Heart left ventricle (tissue), 16 donors: ENCODE data around the gene TMTC2. TPM values are rescaled to one million over a fixed set of nuclear protein-coding genes. Genes with fewer than 3 reads are reported as not detected.
A peak's percentile ranks its signal among the peaks of the same experiment; 100 is the strongest.

Source experiments
- ATAC-seq, 4 donors: fragments of 200-7000 bp; cut with Tn5 transposase; one replicate each; pipeline ENCODE4 v1.9.1; 2020 to 2022; ENCODE audit warnings: moderate library complexity in 4 of 4, mild to moderate bottlenecking in 3 of 4, moderate number of reproducible peaks in 1 of 4
- DNase-seq, 5 donors: peaks; one replicate each; pipeline ENCODE4 v3.0.0-alpha.2; 2020
- H3K27ac ChIP-seq, 12 donors: fragments of 200-600 bp; sonication (generic) in 4 of 12; one replicate each; pipeline versions ENCODE4 v1.5.0 to v1.8.0; 2016 to 2022; ENCODE audit warnings: mild to moderate bottlenecking in 2 of 12
- H3K27me3 ChIP-seq, 9 donors: fragments of 200-600 bp; sonication (generic) in 2 of 9; one replicate each; pipeline versions ENCODE4 v1.5.1 to v1.8.0; 2016 to 2022; ENCODE audit warnings: mild to moderate bottlenecking in 3 of 9
- H3K36me3 ChIP-seq, 9 donors: fragments of 200-600 bp; sonication (generic) in 2 of 9; one replicate each; pipeline versions ENCODE4 v1.5.0 to v1.8.0; 2018 to 2022; ENCODE audit warnings: mild to moderate bottlenecking in 2 of 9
- H3K4me1 ChIP-seq, 12 donors: fragments of 200-600 bp; sonication (generic) in 4 of 12; one replicate each; pipeline versions ENCODE4 v1.5.0 to v1.8.0; 2016 to 2022; ENCODE audit warnings: mild to moderate bottlenecking in 3 of 12
- H3K4me3 ChIP-seq, 12 donors: fragments of 200-600 bp; sonication (generic) in 4 of 12; one replicate each; pipeline versions ENCODE4 v1.5.0 to v1.8.0; 2017 to 2022; ENCODE audit warnings: mild to moderate bottlenecking in 9 of 12, moderate library complexity in 4 of 12
- H3K9me3 ChIP-seq, 12 donors: fragments of 200-600 bp; sonication (generic) in 4 of 12; one replicate each; pipeline versions ENCODE4 v1.5.0 to v1.8.0; 2016 to 2022; ENCODE audit warnings: mild to moderate bottlenecking in 1 of 12
- POLR2A ChIP-seq, 2 donors: fragments of 450-650 bp; IDR thresholded peaks; one replicate each; pipeline ENCODE4 v1.6.1; 2017; ENCODE audit warnings: antibody characterized with exemption in 2 of 2, mild to moderate bottlenecking in 2 of 2, moderate library complexity in 2 of 2
- WGBS, 4 donors: extraction: QIAGEN DNeasy Blood & Tissue Kit in 2 of 4; methylation state at CpG; one replicate each; pipeline versions ENCODE4 v1.1.5 to v1.1.7; 2013 to 2018; 5-methylcytosine and 5-hydroxymethylcytosine counted together
- intact Hi-C, 10 donors: fragments of 100-400 bp; cut with DNase I; formaldehyde crosslinking; loops; one replicate each; pipeline versions ENCODE4 v1.11.1 to v1.14.2; 2022
- polyA plus RNA-seq, 2 donors: library from polyadenylated mRNA; stranded (reverse); fragments of 200-250 nt; gene quantifications; one replicate each; pipeline ENCODE4 v1.2.3, GENCODE V29; 2013
- total RNA-seq, 9 donors: library from RNA; depleted of rRNA in 2 of 9; stranded (reverse); fragments of >200 nt in 2 of 9; fragmentation: NEBNext Ultra II Directional in 3 of 9; extraction: Animal tissue kit (Norgen Biotek cat#: 25700) in 3 of 9; gene quantifications; one replicate each; pipeline versions ENCODE4 v1.1.0 to v1.2.4, GENCODE V29; 2016 to 2023
- TF ChIP-seq, protein P1 (sequence below), 12 donors: fragments of 200-600 bp; sonication (generic) in 4 of 12; IDR thresholded peaks; one replicate each; pipeline versions ENCODE4 v1.5.0 to v1.8.0; 2018 to 2022; ENCODE audit warnings: antibody characterized with exemption in 12 of 12, mild to moderate bottlenecking in 5 of 12
- donor health status: ischemic (EF 13 %, LVEDD 7.1; RV severe dilation, severe dysfunction).
- donor health status: healthy with polysubstance abuse.
- donor health status: DM: no; HTN: yes; CAD: no.
- donor health status: DM: no; HTN: no; CAD: no.
- donor health status: ischemic (EF 25% LVEDD 6.9; RV normal size, moderate dysfunction).
- donor health status: ischemic (EF 25% LVEDD 5.7; RV mildly dilated, moderate dysfunction).
- donor health status: healthy.
- donor health status: DM: yes; HTN: yes; CAD: no.
- donor health status: ischemic (EF 35%, LVEDD 5.7; RV mildly dilated, moderate dysfunction).
- donor health status: nonischemic (EF 11% LVEDD 7.7; RV severe dilation, severe dysfunction).
- donor health status: DM: yes; HTN: yes; CAD: no.
- donor health status: PGD.
- donor health status: ischemic (EF 29% LVEDD 5.4; RV normal size, mild dysfunction).
- donor health status: nonischemic (EF 23%, LVEDD 6.1; RV moderate dilation, normal function).

Gene TMTC2
- total and polyA plus RNA-seq, 11 donors: 1.1 to 5.7 (median 3.3) TPM

DNA sequence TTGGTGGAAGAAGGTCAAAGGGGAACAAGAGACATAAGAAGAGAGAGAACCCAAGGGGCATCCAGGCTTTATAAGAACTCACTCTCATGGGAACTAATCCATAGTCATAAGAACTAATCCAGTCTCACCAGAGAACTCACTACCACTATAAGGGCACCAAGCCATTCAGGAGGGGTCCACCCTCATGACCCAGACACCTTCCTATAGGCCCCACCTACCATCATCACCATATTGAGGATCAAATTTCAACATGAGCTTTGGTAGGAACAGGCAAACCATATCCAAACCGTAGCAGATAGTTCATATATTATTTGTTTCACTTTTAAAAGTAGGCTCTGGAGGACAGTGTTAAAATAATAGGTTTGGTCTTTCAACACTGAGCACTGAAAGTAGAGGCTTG is 350.1 kb downstream of the TMTC2 start:
- no peak for TF ChIP-seq POLR2A (IDR thresholded peaks at IDR 0.05)
- TF ChIP-seq, protein P1, sequence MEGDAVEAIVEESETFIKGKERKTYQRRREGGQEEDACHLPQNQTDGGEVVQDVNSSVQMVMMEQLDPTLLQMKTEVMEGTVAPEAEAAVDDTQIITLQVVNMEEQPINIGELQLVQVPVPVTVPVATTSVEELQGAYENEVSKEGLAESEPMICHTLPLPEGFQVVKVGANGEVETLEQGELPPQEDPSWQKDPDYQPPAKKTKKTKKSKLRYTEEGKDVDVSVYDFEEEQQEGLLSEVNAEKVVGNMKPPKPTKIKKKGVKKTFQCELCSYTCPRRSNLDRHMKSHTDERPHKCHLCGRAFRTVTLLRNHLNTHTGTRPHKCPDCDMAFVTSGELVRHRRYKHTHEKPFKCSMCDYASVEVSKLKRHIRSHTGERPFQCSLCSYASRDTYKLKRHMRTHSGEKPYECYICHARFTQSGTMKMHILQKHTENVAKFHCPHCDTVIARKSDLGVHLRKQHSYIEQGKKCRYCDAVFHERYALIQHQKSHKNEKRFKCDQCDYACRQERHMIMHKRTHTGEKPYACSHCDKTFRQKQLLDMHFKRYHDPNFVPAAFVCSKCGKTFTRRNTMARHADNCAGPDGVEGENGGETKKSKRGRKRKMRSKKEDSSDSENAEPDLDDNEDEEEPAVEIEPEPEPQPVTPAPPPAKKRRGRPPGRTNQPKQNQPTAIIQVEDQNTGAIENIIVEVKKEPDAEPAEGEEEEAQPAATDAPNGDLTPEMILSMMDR (IDR thresholded peaks at IDR 0.05): no peak
- no peaks in the 10 kb centered on the region for H3K36me3 ChIP-seq
- no peaks in the 10 kb centered on the region for H3K9me3 ChIP-seq
- DNase-seq: no peak
- intact Hi-C loops: no loop called here
- H3K4me1 ChIP-seq: no peaks in the 10 kb centered on the region
- no peak overlapping the region for H3K4me3 ChIP-seq
- H3K27ac ChIP-seq: no peak overlapping the region
- WGBS, 4 donors: 82 to 95% (median 89%) methylated on average over 1 of the region's 1 CpG
- ATAC-seq: no peak
- no peaks in the 10 kb centered on the region for H3K27me3 ChIP-seq

DNA sequence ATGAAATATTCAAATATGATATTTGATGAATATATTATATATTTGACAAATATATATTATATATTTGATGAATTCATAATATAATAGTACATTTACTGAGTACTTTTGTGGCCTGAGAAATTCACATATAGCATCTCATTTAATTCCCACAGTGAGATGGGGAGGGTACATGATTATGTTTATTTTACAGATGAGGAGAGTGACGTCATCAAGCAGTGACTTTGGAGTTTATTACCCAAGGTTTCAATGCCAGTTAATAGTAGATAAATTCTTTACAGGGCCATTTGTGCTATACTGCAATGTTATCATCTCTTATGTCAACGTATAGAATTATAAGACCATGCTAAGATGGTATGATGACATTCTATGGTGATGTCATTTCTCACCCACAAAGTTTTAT is 352.7 kb downstream of the TMTC2 start:
- intact Hi-C loops: no loop called here
- Histone ChIP-seq H3K27me3 (no peaks in the 10 kb centered on the region), H3K9me3 (no peaks in the 10 kb centered on the region), H3K36me3 (no peaks in the 10 kb centered on the region), H3K27ac (no peak overlapping the region), H3K4me3 (no peak overlapping the region), H3K4me1 (no peaks in the 10 kb centered on the region)
- WGBS, 4 donors: 87 to 93% (median 89%) methylated on average over 2 of the region's 2 CpGs
- TF ChIP-seq, protein P1 (IDR thresholded peaks at IDR 0.05): no peak
- TF ChIP-seq POLR2A (IDR thresholded peaks at IDR 0.05): no peak
- no peak for ATAC-seq
- DNase-seq: no peak

DNA sequence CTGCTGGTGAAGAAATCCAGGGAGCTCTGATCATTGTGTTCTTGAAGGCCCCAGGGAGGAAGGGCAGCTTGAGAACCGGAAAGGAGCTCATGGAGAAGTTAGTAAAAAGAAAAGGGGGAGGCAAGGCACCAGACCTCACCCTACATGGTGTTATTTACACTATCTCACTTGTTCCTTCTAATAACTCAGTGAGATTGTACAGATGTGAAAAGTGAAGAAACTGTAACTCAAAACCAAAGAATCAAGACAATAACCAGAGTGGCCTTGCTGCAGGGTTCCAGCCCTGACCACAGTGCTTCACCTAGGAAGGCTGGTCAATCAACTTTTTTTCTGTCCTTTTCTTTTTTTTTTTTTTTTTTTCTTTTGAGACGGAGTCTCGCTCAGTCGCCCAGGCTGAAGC is 353.6 kb downstream of the TMTC2 start:
- H3K36me3 ChIP-seq: no peaks in the 10 kb centered on the region
- 86 to 90% (median 87%) methylated on average over 4 of the region's 4 CpGs for WGBS, 4 donors
- H3K9me3 ChIP-seq: no peaks in the 10 kb centered on the region
- H3K4me1 ChIP-seq: no peaks in the 10 kb centered on the region
- peak overlapping the region in 1 of 12 donors; percentile 14 for H3K27ac ChIP-seq
- TF ChIP-seq, protein P1 (IDR thresholded peaks at IDR 0.05): no peak
- no peak for TF ChIP-seq POLR2A (IDR thresholded peaks at IDR 0.05)
- ATAC-seq: no peak
- H3K4me3 ChIP-seq: no peak overlapping the region
- H3K27me3 ChIP-seq: no peaks in the 10 kb centered on the region
- no peak for DNase-seq
- intact Hi-C loops: no loop called here

DNA sequence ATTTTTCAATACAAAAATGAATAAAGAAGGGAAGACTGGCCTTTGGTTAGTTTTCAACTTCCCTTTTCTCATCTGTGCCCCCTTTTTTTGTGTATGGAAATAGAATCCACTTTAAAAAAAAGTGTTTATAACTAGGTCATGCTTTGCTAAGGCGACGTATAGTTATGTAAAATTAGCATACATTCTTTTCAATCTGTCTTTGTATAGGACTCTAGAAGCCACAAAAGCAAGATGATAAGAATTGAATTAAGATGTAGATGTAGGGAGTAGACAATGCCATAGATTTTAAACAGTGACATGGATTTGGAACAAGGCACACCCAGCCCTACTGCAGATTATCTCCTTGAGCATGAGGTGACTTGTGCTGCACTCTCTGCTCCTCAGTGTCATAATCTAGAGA is 354.3 kb downstream of the TMTC2 start:
- 66 to 98% (median 95%) methylated on average over 2 of the region's 2 CpGs for WGBS, 4 donors
- intact Hi-C loops: no loop called here
- H3K4me3 ChIP-seq: no peak overlapping the region
- H3K36me3 ChIP-seq: no peaks in the 10 kb centered on the region
- TF ChIP-seq, protein P1 (IDR thresholded peaks at IDR 0.05): no peak
- TF ChIP-seq POLR2A (IDR thresholded peaks at IDR 0.05): no peak
- no peaks in the 10 kb centered on the region for H3K4me1 ChIP-seq
- H3K27ac ChIP-seq: no peak overlapping the region
- H3K27me3 ChIP-seq: no peaks in the 10 kb centered on the region
- DNase-seq (no peak), ATAC-seq (no peak)
- no peaks in the 10 kb centered on the region for H3K9me3 ChIP-seq
